EL (cell line): ENCODE results near the gene MRPL55.
"Not testable (repeated sequence)": the region's sequence is repeated elsewhere in the genome, so short reads cannot be mapped to it uniquely, and the experiment has no call there.

Source experiments
- DNase-seq: peaks from one replicate; pipeline ENCODE4 v3.0.0-alpha.2; 2016

Gene MRPL55

GRCh38 chr1:228120351-228120750, 11.3 kb upstream of the MRPL55 start:
- no peak for DNase-seq

DNA sequence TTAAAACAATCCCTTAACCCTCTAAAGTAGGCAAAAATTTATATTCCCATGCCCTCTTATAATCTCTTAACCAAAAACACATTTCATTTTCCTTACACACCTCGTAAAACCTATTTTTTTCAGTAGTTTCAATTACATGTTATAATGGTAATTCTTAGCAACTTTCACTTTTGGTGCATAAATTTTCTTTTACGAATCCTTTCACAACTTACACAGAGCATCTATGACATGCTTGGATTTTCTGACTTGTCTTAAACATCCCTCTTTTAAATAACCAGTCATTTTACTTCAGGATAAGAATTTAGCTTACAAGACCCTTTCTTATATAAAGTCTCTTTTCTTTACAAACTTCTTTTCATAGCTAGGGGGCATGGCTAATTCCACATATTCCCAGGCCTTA, 8.9 kb upstream of the MRPL55 start:
- no peak for DNase-seq

DNA sequence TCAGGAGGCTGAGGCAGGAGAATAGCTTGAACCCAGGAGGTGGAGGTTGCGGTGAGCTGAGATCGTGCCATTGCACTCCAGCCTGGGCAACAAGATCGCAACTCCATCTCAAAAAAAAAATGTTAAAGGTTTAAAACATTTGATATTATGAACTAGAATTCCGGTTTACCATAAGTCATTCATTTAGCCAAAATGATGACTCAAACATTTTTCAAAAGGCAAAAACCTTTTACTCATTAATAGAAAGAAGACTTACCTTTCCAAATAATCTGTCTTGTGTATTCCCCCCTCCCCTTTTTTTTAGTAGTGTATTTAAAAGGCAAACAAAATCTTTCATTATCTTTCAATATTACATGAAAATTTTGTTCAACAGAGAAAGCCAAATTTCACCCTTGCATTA, 8.2 kb upstream of the MRPL55 start:
- no peak for DNase-seq

- DNase-seq = no peak
These were observed 5.7 kb upstream of the MRPL55 start for GRCh38 chr1:228114827-228115226.

DNA sequence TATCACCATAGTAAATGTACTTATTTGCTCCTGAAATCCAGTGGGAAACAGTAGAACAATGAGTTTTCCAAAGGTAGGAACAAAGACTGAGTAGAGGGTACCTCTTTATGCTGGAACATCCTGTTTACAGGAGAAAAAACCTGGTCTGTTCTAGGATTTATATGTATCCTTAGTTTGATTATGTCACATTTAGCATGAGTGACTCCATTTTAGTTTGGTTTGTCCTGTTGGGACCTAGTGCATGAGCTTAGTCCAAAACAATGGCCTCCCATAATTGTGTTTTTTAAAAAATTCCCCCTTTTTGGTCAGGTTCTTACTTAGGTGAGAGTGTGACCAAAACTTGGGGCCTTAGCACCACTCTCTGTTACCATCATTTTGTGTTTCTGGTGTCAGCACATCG, 3.5 kb upstream of the MRPL55 start:
- DNase-seq = no peak

GRCh38 chr1:228112167-228112566, 3.1 kb upstream of the MRPL55 start:
- no peak for DNase-seq

DNA sequence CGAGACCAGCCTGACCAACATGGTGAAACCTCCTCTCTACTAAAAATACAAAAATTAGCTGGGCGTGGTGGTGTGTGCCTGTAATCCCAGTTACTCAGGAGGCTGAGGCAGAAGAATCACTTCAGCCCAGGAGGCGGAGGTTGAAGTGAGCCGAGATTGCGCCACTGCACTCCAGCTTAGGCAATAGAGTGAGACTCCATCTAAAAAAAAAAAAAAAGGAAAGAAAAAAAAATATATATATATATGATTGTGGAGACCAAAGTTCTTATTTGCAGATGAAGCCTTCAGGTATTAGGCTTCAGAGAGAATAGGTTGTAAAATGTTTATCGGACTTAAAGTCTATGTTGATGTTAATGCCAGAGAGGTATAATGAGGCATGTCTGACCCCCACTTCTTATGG, 2.2 kb upstream of the MRPL55 start:
- not testable (repeated sequence) for DNase-seq

DNA sequence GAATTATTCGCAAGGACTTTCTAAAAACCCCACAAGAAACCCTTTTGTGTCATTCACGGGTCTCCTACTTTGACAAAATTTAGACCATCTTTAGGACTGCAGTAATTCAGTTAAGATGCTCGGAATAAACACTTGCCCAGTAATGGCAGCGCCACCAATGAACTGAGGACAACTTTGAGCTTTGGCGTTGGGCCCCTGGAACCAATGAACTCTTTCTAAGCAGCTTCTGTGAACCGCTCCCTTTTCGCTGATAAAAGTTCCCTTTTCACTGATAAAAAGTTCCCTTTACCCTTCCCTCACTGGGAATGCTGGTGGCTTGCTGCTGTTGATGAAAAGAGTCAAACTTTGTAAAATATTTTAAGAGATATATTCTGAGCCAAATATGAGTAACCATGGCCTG, 1.5 kb upstream of the MRPL55 start:
- DNase-seq = no peak

DNA sequence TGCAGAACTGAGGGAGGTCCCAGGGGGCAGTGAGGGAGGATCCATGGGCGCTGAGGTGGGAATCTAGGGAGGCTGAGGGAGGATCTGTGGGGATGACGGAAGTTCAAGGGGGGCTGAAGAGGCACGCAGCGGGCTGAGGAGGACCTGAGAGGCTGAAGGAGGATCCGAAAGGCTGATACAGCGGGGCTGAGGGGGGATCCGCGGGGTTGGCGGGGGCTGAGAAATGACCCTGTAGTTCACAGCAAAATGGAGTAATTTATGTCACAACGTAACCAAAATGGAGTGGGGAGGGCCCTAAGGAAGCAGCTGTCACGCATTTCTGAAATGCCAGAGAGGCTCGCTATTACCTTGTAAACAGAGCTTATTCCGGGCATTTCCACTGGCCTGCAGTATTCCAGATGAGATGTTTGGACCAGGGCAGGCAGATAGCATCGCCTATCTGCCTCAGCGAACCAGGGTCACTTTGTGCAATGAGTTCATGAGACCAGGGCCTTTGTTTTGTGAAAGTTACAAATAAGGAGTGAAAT, 926 bp upstream of the MRPL55 start:
- DNase-seq = peak; percentile 51

DNA sequence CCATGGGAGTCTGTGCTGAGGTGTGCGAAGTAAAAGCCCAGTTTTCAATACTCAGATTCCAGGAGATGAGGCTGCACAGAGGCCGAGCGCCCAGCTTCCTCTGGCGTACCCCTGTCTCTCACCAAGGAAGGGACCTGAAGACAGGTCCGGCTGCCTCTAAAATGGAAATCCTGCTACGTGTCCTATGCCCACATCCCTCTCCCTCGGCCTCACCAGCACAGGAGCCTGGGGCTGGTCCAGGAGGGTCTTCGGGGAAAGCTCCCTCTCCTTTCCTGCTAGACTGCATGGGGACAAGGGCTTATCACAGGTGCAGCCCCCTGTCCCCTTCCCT, 392 bp downstream of the MRPL55 start:
- no peak for DNase-seq

- DNase-seq = no peak
These were observed 926 bp downstream of the MRPL55 start for GRCh38 chr1:228108055-228108690.

DNA sequence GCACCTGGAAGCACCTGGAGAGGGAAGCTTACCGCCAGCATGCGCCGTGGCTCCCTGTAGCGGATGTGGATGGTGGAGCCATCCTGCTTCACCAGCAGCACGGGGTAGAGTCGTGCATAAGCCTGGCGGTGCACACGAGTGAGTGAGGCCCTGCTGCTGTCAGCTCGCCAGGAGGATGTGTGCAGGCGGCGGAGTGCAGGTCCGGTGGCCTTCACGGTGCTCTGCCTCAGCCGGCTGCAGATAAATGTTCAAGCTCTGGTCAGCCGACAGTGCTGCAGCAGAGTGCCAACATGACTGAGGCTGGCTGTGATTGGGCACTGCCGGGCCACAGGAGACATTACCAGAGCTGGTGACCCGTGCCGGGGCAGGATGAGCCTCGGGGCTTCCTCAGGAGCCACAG, 1.5 kb downstream of the MRPL55 start:
- DNase-seq = no peak

DNA sequence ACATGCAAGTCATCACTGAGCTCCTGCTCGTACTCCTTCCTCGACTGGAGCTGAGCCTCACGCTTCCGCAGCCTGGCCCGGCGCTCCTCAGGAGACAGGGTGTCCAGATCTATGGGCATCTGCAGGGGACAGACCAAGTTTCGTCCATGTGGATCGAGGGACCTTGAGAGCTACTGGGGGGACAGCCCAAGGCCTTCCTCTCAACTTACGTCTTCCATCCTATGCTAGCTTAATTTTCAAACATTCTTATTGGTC, 2.4 kb downstream of the MRPL55 start:
- DNase-seq = no peak

DNA sequence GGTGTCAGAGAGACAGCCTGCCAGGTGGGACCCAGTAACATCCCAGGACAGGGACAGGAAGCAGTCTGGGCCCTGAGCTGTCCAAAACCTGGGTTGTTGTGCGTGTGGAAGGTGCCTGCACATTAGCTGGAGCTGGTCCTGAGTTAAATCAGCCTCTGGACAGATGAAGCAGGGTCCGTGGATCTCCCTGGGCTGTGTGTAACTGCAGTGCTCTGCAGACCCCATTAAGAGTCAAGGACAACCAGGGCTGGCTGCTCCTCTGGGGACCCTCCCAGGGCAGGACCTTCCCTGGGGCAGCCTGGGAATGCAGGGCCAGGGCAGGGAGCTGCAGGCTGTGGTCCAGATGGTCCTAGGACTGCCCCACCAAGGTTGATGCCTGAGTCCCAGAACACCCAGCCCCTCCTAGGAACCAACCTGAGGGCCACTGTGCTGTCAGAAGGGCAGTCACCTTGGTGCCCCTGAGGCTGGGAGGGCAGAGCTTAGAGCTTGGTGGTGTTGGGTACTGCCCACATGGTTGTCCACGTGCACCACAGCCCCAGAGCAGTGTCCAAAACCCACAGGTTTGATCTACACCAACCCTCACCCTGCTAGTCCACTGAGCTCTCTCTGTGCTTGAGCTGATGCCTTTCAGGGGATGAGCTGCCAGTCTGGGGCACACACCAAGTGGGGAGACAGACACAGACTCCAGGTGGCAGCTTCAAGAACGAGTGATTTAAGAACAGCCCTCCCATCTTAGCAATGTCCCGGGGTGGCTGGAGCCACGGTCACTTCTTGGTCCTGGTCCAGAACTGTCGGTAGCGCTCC, 2.9 kb downstream of the MRPL55 start:
- DNase-seq = no peak

DNA sequence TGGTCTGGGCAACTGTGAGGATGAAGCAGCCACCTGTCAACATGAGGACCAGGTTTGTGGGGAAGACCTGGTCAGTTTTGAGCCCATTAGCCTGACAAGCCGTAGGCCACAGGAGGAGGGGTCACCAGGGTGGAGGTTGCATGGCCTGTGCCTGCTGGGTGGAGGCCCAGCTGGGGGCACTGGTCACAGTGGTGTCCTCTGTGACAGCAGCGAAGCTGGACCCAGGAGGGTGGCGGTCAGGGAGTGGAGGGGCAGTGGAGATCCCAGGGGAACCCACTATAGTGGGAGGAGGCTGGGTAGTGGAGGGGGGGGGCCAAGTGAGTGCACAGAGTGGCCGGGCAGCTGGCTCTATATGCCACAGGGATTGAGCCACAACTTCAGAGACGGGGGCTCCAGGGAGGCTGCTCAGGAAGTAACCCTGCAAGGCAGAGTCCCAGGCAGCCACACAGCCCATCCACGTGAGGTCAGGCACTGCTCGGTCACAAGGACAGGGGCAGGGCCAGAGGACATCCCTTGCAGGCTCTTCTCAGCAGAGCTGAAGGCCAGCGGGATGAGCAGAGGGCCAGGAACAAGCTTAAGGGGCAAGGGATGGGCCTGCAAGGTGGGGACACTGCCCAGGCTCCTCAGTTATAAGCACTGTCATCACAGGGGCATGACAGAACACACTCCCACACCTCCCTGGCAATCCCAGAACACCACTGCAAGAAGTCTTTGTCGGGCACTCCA, 3.7 kb downstream of the MRPL55 start:
- no peak for DNase-seq

DNA sequence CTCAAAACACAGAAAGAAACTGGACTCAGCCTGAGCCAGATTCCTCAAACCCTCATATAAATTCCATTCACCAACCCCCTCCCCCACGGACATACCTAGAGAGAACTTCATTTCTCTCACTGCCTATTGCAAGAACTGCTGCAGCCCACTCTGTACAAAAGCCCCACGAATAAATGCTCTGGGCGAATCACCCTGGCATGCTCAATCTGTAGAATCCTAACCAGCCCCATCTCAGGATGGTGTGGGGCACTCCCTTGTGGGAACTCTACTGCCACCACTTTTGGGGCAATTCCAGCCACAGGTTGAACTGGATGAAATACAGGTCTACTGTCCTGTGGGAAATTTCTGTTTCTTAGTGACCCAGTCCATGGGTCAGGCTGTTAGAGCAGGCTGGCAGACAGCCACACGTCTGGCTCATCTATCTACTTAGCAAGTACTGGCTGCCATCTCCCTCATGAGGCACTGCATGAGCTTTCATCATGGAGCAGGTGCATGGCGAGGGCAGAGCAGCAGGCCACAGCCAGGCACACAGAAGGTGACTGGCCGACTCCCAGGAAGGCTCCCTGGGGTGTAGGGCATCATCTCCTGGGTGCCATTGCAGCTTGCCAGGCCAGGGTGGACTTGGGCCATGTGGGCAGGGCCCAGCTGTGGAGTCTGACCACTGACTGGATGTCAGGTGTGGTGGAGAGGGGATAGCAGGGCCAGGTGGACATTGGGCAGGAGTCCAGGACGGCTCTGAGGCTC, 4.4 kb downstream of the MRPL55 start:
- no peak for DNase-seq

DNA sequence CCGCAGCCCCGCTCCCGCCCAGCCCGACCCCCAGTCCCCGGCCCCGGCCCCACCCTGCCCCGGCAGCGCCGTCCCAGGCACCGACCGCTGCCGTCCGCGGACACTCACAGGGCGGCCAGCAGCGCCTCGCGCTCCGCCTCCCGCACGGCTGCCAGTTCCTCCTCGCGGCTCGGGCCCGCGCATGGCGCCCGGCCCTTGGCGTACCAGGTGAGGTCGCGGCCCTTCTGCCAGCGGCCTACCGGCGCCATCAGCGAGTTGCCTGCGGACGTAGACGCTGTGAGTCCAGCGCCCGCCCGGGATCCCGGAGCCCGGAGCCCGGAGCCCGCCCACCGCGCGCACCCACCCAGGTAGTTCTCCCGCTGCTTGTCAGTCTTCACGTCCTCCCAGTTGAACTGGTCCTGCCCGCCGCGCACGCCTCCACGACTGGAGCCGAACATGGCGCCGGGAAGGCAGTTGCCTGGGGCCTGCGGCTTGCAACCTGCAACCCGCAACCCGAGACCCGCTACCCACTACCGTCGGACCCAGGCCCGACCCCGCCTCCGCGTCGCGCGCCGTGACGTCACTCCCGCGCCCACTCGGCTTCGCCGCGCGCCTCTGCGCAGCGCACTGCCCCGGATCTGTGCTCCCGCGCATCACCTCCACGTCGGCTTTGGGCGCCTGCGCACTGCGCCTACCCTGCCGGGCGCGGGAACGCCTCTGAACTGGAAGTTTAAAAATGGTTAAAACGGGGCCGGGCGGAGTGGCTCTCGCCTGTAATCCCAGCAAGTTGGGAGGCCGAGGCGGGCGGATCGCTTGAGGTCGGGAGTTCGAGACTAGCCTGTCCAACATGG, 6.1 kb downstream of the MRPL55 start, which contains the start of gene C1orf35:
Gene C1orf35, minus strand, starts transcription at position 535 of the 830 bp plus-strand sequence. Its CDS starts 98 bp downstream, at position 437.
- peak; percentile 91 for DNase-seq

DNA sequence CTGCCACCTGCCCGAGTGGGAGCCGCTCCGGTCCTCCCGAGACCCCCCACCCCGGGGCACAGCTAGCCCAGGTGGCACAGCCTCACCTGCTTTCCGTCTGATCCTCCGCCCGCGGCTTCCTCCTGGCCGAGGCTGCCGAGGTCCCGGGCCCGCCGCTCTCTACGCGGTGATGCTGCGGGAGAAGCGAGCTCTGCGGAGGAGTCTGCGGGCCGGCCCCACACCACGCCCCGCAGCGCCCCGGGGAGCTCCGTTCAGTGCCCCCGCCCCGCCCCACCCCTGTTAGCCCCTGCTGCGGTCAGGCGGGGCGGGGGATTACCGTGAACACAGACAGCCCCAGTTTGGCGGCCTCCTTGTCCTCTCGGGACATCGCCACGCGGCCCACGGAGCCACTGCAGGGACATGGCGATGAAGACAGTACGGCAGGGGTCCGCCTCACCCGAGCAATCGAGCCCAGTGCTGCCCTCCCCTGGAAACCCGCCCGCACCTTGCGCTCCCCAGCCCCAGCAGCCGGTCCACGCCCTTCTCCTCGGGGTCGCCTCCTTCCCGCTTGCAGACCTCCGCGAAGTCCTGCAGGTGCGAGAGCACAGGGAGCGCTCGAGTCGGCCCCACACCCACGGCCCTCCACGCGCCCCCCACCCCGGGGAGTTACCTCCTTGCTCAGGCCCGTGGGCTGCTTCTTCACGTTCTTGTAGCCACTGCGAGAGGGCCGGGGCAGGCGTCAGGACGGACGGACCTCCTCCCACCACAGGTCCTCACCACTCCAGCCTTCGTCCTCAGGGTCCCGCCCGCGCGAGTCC, 6.9 kb downstream of the MRPL55 start:
- peak; percentile 54 for DNase-seq

GRCh38 chr1:228101614-228101993, 7.5 kb downstream of the MRPL55 start:
- no peak for DNase-seq

GRCh38 chr1:228100822-228101613, 8.1 kb downstream of the MRPL55 start:
- DNase-seq = no peak

DNA sequence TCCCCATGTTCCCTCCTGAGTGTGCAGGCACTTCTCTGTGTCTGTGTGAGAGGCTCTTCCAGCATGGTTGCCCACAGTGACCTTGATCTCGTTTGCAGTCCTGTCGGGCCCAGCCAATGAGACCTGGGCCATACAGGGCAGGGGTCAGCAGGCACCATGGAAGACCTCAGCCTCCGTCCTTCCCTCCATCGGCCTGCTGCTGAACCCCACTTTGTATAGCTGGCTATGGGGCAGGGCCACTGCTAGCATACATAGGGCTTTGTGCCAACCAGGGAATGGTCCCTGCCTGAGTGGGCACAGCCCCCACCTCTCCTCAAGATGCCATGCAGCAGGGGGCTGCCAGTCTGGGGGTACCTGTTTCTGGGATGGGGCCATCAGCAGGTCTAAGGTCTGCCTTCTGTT, 9.8 kb downstream of the MRPL55 start:
- DNase-seq = no peak
